Aortic smooth muscle cell (primary cell): ENCODE data around the gene CUTC. TPM values are rescaled to one million over a fixed set of nuclear protein-coding genes. Genes with fewer than 3 reads are reported as not detected.

Experiments used
- total RNA-seq: library from RNA; depleted of rRNA; stranded (reverse); fragments of >200 nt; gene quantifications from 2 replicates; pipeline ENCODE4 v1.2.3, GENCODE V29; 2014

Gene CUTC, protein sequence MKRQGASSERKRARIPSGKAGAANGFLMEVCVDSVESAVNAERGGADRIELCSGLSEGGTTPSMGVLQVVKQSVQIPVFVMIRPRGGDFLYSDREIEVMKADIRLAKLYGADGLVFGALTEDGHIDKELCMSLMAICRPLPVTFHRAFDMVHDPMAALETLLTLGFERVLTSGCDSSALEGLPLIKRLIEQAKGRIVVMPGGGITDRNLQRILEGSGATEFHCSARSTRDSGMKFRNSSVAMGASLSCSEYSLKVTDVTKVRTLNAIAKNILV
- 12.2 and 14.7 TPM in 2 replicates for total RNA-seq

DNA sequence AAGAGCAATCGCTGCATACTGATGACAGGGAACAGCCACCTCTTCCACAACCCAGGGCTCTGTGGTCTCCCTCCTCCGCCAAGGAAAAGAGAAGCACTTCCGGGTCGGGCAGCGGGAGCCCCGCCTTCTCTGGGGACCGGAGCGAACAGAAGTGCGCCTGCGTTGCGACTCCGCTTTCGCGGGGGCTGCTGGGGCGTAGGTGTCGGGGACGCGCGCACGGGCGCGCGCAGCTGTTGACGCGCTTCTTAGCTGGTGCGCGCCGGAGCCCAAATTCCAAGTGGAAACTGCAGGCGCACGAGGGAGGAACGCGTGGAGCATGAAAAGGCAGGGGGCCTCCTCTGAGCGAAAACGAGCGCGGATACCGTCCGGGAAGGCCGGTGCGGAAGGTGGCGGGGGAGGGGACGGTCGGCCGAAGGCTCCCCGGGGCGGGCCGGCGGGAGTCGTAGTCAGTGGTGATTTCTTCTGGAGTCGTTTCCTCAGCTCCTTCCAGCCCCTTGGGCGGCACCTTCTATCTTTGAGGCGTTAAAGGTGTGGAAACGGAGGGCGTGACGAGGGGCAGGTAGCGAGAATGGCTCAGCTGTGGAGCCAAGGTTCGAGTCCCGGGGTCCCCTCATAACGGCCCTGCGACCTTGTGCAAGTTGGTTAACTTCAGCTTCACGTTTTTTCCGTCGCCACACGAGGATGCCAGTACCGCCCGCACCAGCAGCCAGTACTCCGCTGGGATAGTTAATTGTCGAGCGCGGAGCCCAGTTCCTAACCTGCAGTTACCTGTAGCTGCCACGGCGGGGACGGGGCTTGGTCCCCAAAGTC is at the start of gene CUTC, which contains the start of gene COX15:
TSS of gene CUTC (plus strand) at position 202 of the 810 bp plus-strand sequence. CDS start at position 317, 115 bp downstream.
TSS of gene COX15 (minus strand) at position 95 of the 810 bp plus-strand sequence. CDS start at position 17, 78 bp downstream.

DNA sequence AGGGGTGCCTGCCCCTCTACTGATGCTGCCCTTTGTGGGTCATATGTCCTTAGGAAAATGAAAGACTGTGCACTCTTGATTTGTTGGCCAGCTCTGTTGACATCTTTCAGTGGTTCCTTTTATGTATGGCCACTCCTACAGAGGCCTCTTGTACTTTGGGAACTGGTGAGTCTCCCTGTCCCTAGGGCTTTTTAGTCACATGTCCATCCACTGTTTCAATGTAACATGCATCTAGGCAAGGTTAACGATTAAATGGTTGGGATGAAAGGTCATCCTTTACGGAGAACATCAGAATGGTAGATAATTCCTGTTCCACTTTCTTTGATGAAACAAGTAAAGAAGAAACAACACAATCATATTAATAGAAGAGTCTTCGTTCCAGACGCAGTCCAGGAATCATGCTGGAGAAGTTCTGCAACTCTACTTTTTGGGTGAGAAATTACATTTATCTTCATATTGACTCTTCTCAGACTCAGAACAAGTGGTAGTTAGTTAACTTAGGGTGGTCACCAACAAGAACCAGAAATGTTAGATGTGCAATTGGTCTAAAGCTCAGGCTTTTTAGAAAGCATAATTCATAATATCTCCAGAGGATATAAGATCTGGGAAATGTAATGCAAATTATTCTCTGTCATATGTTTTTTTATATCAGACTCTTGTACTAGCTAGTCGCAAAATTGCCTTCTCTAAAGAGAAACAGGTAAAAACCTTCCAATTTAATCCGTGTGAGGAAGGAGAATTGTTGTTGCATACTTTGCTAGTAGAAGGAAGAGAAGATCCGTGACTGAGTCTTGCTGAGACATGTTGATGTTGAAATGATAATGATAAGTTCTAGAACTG is 50.6 kb downstream of the CUTC start, which contains the start of gene ABCC2:
TSS of gene ABCC2 (plus strand) at position 194 of the 840 bp plus-strand sequence. CDS start at position 399, 205 bp downstream.

Other genes starting within 250 kb of the CUTC start
- gene NKX2-3, start 199.3 kb upstream of the CUTC start, total RNA-seq: not detected in 2 replicates
- gene SLC25A28, start 111.8 kb upstream of the CUTC start, total RNA-seq: 15.9 and 17.0 TPM in 2 replicates
- gene ENTPD7, start 72.7 kb upstream of the CUTC start, total RNA-seq: 10.4 and 13.2 TPM in 2 replicates
- 31.2 and 32.8 TPM in 2 replicates for gene COX15, start 107 bp upstream of the CUTC start, total RNA-seq
- gene ABCC2, start 50.4 kb downstream of the CUTC start, total RNA-seq: 0.13 and 0.25 TPM in 2 replicates